ENCODE results near the gene CLEC1B. TPM values are rescaled to one million over a fixed set of nuclear protein-coding genes. Genes with fewer than 3 reads are reported as not detected.

CLEC1B gene
- total and polyA plus RNA-seq, 2 of the 13 experiments (the other 11 are each of a cell fraction or from before 2014, with no cell fraction given) = not detected

DNA sequence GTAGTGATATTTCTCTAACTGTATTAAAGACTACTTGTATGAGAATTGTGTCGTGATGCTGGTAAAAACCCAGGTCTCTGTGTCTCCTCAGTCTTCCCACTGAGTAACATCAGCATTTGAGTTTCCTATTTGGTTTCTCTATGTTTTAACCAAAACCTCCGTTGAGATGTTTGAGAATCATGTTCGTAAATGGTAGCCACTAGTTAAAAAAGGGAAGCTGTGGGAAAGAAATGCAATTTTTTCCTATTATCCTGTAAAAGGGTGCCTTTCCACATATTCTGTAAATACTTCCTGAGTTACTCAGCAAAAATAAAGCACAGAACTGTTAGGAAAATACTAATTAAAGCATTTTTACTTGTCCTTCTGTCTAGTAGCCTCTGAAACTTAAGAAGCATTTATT is 7.0 kb downstream of the CLEC1B start:
- DNase-seq (ENCODE audit: low spot score) (no peak), FAIRE-seq (no peak), ATAC-seq (no peak)
- intact Hi-C loops (cut with micrococcal nuclease; ENCODE audit: unreplicated experiment) = no loop called here
- Histone ChIP-seq H4K20me1 (ENCODE audit: insufficient read depth, low read length) (no peaks in the 10 kb centered on the region), H3K27me3 (ENCODE audit: control insufficient read depth in 1 of 2, insufficient read depth in 2 of 2, low read length in 2 of 2) (peaks cover 0 to 3% of the 10 kb centered on the region in 2 experiments; a peak in 1 of 5 replicates), H3K4me3 (replicated peaks in 1 of 3; ENCODE audit: insufficient read depth in 1 of 3, low read depth in 2 of 3, low read length in 3 of 3) (no peak overlapping the region), H3K79me2 (ENCODE audit: insufficient read depth, low read length) (no peaks in the 10 kb centered on the region), H3K4me1 (ENCODE audit: insufficient read depth, low read length) (no peaks in the 10 kb centered on the region), H3K36me3 (replicated peaks in 1 of 2; ENCODE audit: control insufficient read depth in 1 of 2, insufficient read depth in 2 of 2, low read length in 2 of 2) (no peaks in the 10 kb centered on the region), H3K9me3 (ENCODE audit: low read length) (no peaks in the 10 kb centered on the region), H2AFZ (ENCODE audit: low read length) (no peak overlapping the region), H3K4me2 (ENCODE audit: low read depth, low read length) (no peak overlapping the region), H3K27ac (ENCODE audit: extremely low read length, insufficient read depth, low read length) (no peak overlapping the region), H3K9ac (ENCODE audit: insufficient read depth, low read depth, low read length) (no peak overlapping the region)
- ChIA-PET POLR2A (no interaction called here), CTCF (ENCODE audit: low intra/inter-chr PET ratio, low total read pairs) (no interaction called here)
- BruUV-seq (replicated peaks) = no TSS peak
- 1% methylated on average over 3 of the region's 3 CpGs for WGBS (ENCODE audit: low lambda C conversion rate)
- in situ Hi-C loops (cut with HindIII; ENCODE audit: extremely low pct_ligation_motif_present, low pct_unique_long_range_greater_than_20kb) = no loop called here
- TF ChIP-seq DPF2 (CRISPR knock-in tag; IDR thresholded peaks at IDR 0.05; ENCODE audit: borderline replicate concordance, low read depth) = no peak
- TF ChIP-seq, protein P1, sequence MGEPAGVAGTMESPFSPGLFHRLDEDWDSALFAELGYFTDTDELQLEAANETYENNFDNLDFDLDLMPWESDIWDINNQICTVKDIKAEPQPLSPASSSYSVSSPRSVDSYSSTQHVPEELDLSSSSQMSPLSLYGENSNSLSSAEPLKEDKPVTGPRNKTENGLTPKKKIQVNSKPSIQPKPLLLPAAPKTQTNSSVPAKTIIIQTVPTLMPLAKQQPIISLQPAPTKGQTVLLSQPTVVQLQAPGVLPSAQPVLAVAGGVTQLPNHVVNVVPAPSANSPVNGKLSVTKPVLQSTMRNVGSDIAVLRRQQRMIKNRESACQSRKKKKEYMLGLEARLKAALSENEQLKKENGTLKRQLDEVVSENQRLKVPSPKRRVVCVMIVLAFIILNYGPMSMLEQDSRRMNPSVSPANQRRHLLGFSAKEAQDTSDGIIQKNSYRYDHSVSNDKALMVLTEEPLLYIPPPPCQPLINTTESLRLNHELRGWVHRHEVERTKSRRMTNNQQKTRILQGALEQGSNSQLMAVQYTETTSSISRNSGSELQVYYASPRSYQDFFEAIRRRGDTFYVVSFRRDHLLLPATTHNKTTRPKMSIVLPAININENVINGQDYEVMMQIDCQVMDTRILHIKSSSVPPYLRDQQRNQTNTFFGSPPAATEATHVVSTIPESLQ (CRISPR knock-in tag; conservative IDR thresholded peaks at IDR 0.05) = no peak
- no peak for TF ChIP-seq ZNF737 (CRISPR knock-in tag; IDR thresholded peaks at IDR 0.05; ENCODE audit: borderline replicate concordance)
- no peak for TF ChIP-seq PTBP1 (IDR thresholded peaks at IDR 0.05; ENCODE audit: low read depth, low read length, poor library complexity, severe bottlenecking)
- TF ChIP-seq, protein P2, sequence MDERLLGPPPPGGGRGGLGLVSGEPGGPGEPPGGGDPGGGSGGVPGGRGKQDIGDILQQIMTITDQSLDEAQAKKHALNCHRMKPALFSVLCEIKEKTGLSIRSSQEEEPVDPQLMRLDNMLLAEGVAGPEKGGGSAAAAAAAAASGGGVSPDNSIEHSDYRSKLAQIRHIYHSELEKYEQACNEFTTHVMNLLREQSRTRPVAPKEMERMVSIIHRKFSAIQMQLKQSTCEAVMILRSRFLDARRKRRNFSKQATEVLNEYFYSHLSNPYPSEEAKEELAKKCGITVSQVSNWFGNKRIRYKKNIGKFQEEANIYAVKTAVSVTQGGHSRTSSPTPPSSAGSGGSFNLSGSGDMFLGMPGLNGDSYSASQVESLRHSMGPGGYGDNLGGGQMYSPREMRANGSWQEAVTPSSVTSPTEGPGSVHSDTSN (CRISPR knock-in tag; IDR thresholded peaks at IDR 0.05) = no peak
- TF ChIP-seq, protein P3, sequence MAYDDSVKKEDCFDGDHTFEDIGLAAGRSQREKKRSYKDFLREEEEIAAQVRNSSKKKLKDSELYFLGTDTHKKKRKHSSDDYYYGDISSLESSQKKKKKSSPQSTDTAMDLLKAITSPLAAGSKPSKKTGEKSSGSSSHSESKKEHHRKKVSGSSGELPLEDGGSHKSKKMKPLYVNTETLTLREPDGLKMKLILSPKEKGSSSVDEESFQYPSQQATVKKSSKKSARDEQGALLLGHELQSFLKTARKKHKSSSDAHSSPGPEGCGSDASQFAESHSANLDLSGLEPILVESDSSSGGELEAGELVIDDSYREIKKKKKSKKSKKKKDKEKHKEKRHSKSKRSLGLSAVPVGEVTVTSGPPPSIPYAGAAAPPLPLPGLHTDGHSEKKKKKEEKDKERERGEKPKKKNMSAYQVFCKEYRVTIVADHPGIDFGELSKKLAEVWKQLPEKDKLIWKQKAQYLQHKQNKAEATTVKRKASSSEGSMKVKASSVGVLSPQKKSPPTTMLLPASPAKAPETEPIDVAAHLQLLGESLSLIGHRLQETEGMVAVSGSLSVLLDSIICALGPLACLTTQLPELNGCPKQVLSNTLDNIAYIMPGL (CRISPR knock-in tag; IDR thresholded peaks at IDR 0.05; ENCODE audit: borderline replicate concordance in 1 of 2, low read depth in 1 of 2) = no peak
- TF ChIP-seq, protein P4, sequence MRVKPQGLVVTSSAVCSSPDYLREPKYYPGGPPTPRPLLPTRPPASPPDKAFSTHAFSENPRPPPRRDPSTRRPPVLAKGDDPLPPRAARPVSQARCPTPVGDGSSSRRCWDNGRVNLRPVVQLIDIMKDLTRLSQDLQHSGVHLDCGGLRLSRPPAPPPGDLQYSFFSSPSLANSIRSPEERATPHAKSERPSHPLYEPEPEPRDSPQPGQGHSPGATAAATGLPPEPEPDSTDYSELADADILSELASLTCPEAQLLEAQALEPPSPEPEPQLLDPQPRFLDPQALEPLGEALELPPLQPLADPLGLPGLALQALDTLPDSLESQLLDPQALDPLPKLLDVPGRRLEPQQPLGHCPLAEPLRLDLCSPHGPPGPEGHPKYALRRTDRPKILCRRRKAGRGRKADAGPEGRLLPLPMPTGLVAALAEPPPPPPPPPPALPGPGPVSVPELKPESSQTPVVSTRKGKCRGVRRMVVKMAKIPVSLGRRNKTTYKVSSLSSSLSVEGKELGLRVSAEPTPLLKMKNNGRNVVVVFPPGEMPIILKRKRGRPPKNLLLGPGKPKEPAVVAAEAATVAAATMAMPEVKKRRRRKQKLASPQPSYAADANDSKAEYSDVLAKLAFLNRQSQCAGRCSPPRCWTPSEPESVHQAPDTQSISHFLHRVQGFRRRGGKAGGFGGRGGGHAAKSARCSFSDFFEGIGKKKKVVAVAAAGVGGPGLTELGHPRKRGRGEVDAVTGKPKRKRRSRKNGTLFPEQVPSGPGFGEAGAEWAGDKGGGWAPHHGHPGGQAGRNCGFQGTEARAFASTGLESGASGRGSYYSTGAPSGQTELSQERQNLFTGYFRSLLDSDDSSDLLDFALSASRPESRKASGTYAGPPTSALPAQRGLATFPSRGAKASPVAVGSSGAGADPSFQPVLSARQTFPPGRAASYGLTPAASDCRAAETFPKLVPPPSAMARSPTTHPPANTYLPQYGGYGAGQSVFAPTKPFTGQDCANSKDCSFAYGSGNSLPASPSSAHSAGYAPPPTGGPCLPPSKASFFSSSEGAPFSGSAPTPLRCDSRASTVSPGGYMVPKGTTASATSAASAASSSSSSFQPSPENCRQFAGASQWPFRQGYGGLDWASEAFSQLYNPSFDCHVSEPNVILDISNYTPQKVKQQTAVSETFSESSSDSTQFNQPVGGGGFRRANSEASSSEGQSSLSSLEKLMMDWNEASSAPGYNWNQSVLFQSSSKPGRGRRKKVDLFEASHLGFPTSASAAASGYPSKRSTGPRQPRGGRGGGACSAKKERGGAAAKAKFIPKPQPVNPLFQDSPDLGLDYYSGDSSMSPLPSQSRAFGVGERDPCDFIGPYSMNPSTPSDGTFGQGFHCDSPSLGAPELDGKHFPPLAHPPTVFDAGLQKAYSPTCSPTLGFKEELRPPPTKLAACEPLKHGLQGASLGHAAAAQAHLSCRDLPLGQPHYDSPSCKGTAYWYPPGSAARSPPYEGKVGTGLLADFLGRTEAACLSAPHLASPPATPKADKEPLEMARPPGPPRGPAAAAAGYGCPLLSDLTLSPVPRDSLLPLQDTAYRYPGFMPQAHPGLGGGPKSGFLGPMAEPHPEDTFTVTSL (CRISPR knock-in tag; IDR thresholded peaks at IDR 0.05; ENCODE audit: borderline replicate concordance) = no peak
- TF ChIP-seq MTA3 (CRISPR knock-in tag; IDR thresholded peaks at IDR 0.05) = no peak
- TF ChIP-seq ZNF607 (CRISPR knock-in tag; IDR thresholded peaks at IDR 0.05; ENCODE audit: borderline replicate concordance) = no peak

All from HepG2 (cell line).